ENCODE results near the gene PROZ.
A peak's percentile ranks its signal among the peaks of the same experiment; 100 is the strongest.

The PROZ gene

GRCh38 chr13:113140677-113141600, 17.5 kb upstream of the PROZ start:
- DNase-seq (ENCODE audit: low read depth in 2 of 2, low spot score in 1 of 2), result no peak

- no peak for DNase-seq (ENCODE audit: low read depth in 2 of 2, low spot score in 1 of 2)
Measured at GRCh38 chr13:113141601-113141970, 16.9 kb upstream of the PROZ start.

GRCh38 chr13:113142876-113143275, 15.6 kb upstream of the PROZ start:
- DNase-seq (ENCODE audit: low read depth in 2 of 2, low spot score in 1 of 2), result no peak

DNA sequence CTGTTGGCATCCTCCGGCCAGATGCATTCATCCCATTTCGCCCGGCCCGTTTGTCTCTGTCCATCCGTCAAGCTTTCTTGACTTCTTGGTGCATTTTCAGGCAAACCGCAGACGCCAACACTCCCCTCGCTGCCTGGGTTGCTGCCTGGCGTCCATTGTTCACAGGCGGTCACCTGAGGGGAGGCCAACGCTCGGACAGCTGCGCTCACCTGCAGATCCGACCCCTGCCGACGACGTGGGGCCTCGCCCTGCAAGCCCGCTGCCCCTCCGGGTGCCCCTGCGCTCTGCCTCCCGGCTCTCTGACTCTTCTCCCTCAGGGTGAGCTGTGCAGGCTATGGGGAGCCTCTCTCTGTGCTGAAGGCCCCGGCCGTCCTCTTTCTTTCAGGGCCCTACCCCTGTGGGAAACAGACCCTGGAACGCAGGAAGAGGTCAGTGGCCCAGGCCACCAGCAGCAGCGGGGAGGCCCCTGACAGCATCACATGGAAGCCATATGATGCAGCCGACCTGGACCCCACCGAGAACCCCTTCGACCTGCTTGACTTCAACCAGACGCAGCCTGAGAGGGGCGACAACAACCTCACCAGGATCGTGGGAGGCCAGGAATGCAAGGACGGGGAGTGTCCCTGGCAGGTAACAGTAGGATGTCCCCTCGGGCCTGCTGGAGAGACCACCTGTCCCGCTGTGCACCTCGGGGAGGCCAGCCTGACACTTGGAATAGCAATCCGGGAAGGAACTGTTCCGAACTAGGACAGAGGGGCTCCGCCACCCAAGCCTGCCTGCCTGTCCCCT, 14.8 kb upstream of the PROZ start:
- no peak for DNase-seq (ENCODE audit: low read depth in 2 of 2, low spot score in 1 of 2)

DNA sequence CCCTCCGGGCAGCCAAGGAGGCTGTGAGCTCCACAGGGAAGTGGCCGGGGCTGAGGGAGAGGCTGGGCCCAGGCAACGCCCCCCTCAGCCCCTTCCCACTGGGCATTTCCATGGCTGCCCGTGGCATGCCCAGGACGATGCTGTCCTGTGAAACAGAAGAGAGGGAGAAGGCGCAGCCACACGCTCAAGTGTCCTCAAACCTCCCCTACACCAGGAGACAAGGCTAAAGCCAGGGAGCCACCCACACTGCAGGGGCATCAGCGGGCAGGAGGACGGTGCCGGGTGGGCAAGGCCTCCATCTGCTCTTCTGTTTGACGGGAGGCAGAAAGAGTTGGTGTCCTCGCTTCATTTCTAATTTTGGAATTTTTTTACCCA, 14.2 kb upstream of the PROZ start:
- no peak for DNase-seq (ENCODE audit: low read depth in 2 of 2, low spot score in 1 of 2)

DNA sequence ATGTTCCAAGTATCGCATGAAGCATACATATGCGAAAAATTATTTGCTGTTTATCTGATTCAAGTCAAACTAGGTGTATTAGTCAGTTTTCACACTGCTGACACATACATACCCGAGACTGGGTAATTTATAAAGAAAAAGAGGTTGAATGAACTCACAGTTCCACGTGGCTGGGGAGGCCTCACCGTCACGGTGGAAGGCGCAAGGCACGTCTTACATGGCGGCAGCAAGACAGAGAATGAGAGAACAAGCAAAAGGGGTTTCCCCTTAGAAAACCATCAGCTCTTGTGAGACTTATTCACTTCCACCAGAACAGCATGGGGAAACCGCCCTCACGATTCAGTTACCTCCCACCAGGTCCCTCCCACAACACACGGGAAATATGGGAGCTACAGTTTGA, 13.0 kb upstream of the PROZ start:
- DNase-seq (ENCODE audit: low read depth in 2 of 2, low spot score in 1 of 2), result no peak

- no peak for DNase-seq (ENCODE audit: low read depth in 2 of 2, low spot score in 1 of 2)
Measured at GRCh38 chr13:113145911-113146598, 12.4 kb upstream of the PROZ start.

GRCh38 chr13:113146750-113147149, 11.7 kb upstream of the PROZ start:
- DNase-seq (ENCODE audit: low read depth in 2 of 2, low spot score in 1 of 2), result no peak

DNA sequence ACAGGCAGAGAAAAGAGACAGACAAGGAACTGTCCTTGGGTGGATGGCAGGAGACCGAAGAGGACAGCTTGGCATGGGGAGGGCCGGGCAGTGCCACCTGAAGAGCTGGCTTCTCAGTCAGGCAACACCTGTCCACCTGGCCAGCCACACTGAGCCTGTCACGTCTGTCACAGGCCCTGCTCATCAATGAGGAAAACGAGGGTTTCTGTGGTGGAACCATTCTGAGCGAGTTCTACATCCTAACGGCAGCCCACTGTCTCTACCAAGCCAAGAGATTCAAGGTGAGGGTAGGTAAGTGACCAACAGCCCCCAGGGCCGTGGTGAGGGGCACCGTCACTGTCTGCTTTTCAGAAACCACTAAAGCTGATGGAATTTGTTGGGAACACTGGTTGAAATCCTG, 11.2 kb upstream of the PROZ start:
- no peak for DNase-seq (ENCODE audit: low read depth in 2 of 2, low spot score in 1 of 2)

DNA sequence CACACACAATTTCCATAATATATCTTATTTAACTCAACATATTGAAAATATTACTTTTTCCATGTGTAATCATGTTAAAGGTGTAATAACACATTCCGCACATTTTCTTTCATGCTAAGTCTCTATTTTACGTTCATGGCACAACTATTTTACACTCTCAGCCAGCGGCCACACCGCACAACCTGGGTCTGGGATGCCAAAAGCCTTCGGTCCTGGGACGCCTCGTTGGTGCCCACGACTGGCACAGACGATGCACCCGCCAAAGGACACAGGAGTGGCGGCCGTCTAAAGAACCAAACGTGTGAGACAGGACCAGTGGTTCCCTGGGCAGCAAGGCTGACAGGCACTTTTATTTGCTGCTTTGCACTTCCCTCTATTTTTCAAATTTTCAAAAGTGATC, 10.0 kb upstream of the PROZ start:
- DNase-seq (ENCODE audit: low read depth in 2 of 2, low spot score in 1 of 2), result no peak

- no peak for DNase-seq (ENCODE audit: low read depth in 2 of 2, low spot score in 1 of 2)
Measured at GRCh38 chr13:113148940-113149503, 9.4 kb upstream of the PROZ start.

GRCh38 chr13:113149711-113150549, 8.5 kb upstream of the PROZ start:
- DNase-seq (ENCODE audit: low read depth in 2 of 2, low spot score in 1 of 2), result no peak

GRCh38 chr13:113150550-113151365, 7.7 kb upstream of the PROZ start:
- DNase-seq (ENCODE audit: low read depth in 2 of 2, low spot score in 1 of 2), result no peak

- DNase-seq (ENCODE audit: low read depth in 2 of 2, low spot score in 1 of 2), result no peak
Measured at GRCh38 chr13:113151745-113152690, 6.4 kb upstream of the PROZ start.

DNA sequence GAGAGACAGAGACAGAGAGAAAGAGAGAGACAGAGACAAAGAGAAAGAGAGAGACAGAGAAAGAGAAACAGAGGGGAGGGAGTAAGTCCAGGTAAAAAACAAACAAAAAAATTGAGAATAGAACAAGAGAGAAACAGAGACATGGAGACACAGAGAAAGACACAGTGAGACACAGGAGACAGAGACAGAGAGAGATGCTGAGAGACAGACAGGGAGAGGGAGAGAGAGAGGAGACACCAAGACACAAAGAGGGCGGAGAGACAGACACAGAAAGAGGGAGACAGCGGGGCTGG, 5.8 kb upstream of the PROZ start:
- no peak for DNase-seq (ENCODE audit: low read depth in 2 of 2, low spot score in 1 of 2)

- no peak for DNase-seq (ENCODE audit: low read depth in 2 of 2, low spot score in 1 of 2)
Measured at GRCh38 chr13:113152984-113153809, 5.3 kb upstream of the PROZ start.

DNA sequence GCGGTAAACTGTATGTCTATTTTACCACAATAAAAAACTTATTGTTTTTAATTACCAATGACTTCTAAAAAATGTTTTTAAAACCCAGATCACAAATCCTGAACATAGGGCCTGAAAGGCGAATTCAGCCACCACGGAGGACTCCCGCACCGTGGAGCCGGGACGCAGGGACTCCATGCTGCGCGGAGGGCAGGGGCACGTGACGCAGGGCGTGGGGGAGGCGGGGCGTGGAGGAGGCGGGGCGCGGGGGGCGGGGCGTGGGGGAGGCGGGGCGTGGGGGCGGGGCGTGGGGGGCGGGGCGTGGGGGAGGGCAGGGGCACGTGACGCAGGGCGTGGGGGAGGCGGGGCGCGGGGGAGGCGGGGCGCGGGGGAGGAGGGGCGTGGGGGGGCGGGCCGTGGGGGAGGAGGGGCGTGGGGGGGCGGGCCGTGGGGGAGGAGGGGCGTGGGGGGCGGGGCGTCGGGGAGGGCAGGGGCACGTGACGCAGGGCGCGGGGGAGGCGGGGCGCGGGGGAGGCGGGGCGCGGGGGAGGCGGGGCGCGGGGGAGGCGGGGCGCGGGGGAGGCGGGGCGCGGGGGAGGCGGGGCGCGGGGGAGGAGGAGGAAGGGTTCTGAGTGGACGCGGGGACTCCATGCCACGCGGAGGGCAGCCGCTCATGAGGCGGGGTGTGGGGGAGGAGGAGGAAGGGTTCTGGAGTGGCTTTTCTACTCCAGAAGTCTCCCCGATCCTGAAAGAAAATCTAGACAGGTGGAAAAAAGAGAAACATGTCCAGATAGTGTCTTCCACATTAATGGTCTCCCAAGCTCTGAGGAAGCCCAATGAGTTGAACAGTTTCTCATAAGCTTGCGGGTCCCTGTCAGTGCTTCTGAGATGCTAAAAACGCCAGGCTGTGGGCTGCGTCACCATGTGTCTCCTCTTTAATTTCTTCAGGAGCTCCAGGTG, 4.4 kb upstream of the PROZ start:
- peak; percentile 44 to 53 for DNase-seq (ENCODE audit: low read depth in 2 of 2, low spot score in 1 of 2)

Data from stimulated activated CD8-positive, alpha-beta memory T cell treated with anti-CD3 and anti-CD28 coated beads, Interleukin-4, amount 100 ng/mL, for 4 hours (primary cell).